Measurements from ENCODE around the gene FAM222B. TPM values are rescaled to one million over a fixed set of nuclear protein-coding genes. Genes with fewer than 3 reads are reported as not detected.

Gene FAM222B
- polyA plus RNA-seq, 2 of the 4 experiments (the other 2 are of a cell fraction): 10.7 to 15.6 TPM

GRCh38 chr17:28846231-28846630 lies 3.6 kb upstream of the FAM222B start:
- FAIRE-seq: no peak
- Histone ChIP-seq H3K4me3 (no peak overlapping the region), H3K27ac (no peak overlapping the region), H3K4me2 (no peak overlapping the region), H3K9me3 (no peaks in the 10 kb centered on the region), H3K4me1 (peaks cover 8% of the 10 kb centered on the region; the same call in 1 of the 3 replicates)
- no peak for DNase-seq (ENCODE audit: low read depth in 1 of 2, low spot score in 1 of 2)
- 89% methylated on average over 10 of the region's 10 CpGs for WGBS (ENCODE audit: missing lambda C conversion rate)
- ChIA-PET CTCF (interaction anchor here (0.7 to 7.1 kb wide), 4 partner anchors 16 to 83 kb away, joined by 3 to 58 read pairs (median 6); partner anchors contain the start of gene DHRS13), POLR2A (no interaction called here)
- TF ChIP-seq ESRRA (IDR thresholded peaks at IDR 0.05; ENCODE audit: borderline replicate concordance, low read length) (no peak), CEBPB (IDR thresholded peaks at IDR 0.05) (no peak), FOSB (CRISPR knock-in tag; IDR thresholded peaks at IDR 0.05) (no peak), BCL3 (IDR thresholded peaks at IDR 0.05) (no peak), EHF (CRISPR knock-in tag; IDR thresholded peaks at IDR 0.05) (no peak), MYC (IDR thresholded peaks at IDR 0.05; ENCODE audit: borderline replicate concordance, low read length) (no peak), HOXB13 (CRISPR knock-in tag; IDR thresholded peaks at IDR 0.05; ENCODE audit: low read depth) (no peak), RAD21 (conservative IDR thresholded peaks at IDR 0.05 in 1 of 2, IDR thresholded peaks at IDR 0.05 in 1 of 2) (no peak), JUNB (IDR thresholded peaks at IDR 0.05) (no peak), TFCP2L1 (CRISPR knock-in tag; IDR thresholded peaks at IDR 0.05) (no peak), TP53 (CRISPR knock-in tag; IDR thresholded peaks at IDR 0.05) (no peak), CBX8 (IDR thresholded peaks at IDR 0.05) (no peak), CHD2 (IDR thresholded peaks at IDR 0.05; ENCODE audit: low read length, partially characterized antibody) (no peak)
- TF ChIP-seq, protein P1, sequence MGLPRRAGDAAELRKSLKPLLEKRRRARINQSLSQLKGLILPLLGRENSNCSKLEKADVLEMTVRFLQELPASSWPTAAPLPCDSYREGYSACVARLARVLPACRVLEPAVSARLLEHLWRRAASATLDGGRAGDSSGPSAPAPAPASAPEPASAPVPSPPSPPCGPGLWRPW (IDR thresholded peaks at IDR 0.05): no peak
- no peak for ATAC-seq

DNA sequence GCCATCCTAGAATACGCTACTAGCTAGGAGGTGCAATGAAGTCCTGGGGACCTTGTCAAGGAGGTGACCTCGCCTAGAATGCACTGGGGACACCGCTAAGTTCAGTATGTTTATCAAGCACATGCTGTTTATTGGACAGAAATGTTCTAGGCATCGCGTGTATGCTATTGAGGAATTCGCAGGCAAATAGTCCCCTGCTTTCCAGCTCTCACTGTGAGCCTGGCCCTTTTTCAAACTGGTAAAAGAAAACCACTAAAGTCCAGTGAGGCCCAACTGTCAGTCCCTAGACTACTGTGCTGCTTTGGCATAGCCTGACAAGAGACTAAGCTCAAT lies 1.2 kb upstream of the FAM222B start:
- H3K27ac ChIP-seq: no peak overlapping the region
- FAIRE-seq (no peak), DNase-seq (ENCODE audit: low read depth in 1 of 2, low spot score in 1 of 2) (no peak), ATAC-seq (no peak)
- no peaks in the 10 kb centered on the region for H3K9me3 ChIP-seq
- no peak for TF ChIP-seq FOXS1 (CRISPR knock-in tag; IDR thresholded peaks at IDR 0.05)
- no peak for TF ChIP-seq HOXB13 (CRISPR knock-in tag; IDR thresholded peaks at IDR 0.05; ENCODE audit: low read depth)
- TF ChIP-seq, protein P2, sequence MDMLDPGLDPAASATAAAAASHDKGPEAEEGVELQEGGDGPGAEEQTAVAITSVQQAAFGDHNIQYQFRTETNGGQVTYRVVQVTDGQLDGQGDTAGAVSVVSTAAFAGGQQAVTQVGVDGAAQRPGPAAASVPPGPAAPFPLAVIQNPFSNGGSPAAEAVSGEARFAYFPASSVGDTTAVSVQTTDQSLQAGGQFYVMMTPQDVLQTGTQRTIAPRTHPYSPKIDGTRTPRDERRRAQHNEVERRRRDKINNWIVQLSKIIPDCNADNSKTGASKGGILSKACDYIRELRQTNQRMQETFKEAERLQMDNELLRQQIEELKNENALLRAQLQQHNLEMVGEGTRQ (IDR thresholded peaks at IDR 0.05): no peak
- TF ChIP-seq, protein P3, sequence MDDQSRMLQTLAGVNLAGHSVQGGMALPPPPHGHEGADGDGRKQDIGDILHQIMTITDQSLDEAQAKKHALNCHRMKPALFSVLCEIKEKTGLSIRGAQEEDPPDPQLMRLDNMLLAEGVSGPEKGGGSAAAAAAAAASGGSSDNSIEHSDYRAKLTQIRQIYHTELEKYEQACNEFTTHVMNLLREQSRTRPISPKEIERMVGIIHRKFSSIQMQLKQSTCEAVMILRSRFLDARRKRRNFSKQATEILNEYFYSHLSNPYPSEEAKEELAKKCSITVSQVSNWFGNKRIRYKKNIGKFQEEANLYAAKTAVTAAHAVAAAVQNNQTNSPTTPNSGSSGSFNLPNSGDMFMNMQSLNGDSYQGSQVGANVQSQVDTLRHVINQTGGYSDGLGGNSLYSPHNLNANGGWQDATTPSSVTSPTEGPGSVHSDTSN (IDR thresholded peaks at IDR 0.05): no peak
- TF ChIP-seq, protein P4, sequence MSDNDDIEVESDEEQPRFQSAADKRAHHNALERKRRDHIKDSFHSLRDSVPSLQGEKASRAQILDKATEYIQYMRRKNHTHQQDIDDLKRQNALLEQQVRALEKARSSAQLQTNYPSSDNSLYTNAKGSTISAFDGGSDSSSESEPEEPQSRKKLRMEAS (IDR thresholded peaks at IDR 0.05): no peak
- no peak for TF ChIP-seq TP53 (CRISPR knock-in tag; IDR thresholded peaks at IDR 0.05)
- no peak for TF ChIP-seq EHF (CRISPR knock-in tag; IDR thresholded peaks at IDR 0.05)
- TF ChIP-seq HOXB5 (CRISPR knock-in tag; IDR thresholded peaks at IDR 0.05): no peak
- TF ChIP-seq KDM5A (IDR thresholded peaks at IDR 0.05): no peak
- no peak for TF ChIP-seq HOXA7 (CRISPR knock-in tag; IDR thresholded peaks at IDR 0.05)
- TF ChIP-seq BCL3 (IDR thresholded peaks at IDR 0.05): no peak
- no peak for TF ChIP-seq ESRRA (IDR thresholded peaks at IDR 0.05; ENCODE audit: borderline replicate concordance, low read length)
- TF ChIP-seq ELK1 (IDR thresholded peaks at IDR 0.05; ENCODE audit: low read depth, low read length): no peak
- TF ChIP-seq FOSB (CRISPR knock-in tag; IDR thresholded peaks at IDR 0.05): no peak
- no peak for TF ChIP-seq HMGXB4 (CRISPR knock-in tag; IDR thresholded peaks at IDR 0.05; ENCODE audit: borderline replicate concordance)
- POLR2A ChIA-PET: no interaction called here
- CTCF ChIA-PET: interaction anchor here (0.6 to 7.1 kb wide), 4 partner anchors 14 to 272 kb away, joined by 5 to 58 read pairs (median 12); partner anchors contain the start of gene TLCD1
- H3K4me2 ChIP-seq: no peak overlapping the region
- 91% methylated on average over 6 of the region's 6 CpGs for WGBS (ENCODE audit: missing lambda C conversion rate)
- no peak overlapping the region for H3K4me3 ChIP-seq
- H3K4me1 ChIP-seq: peaks cover 11% of the 10 kb centered on the region; the same call in 1 of the 3 replicates

All from A549 (cell line).